HCT116 (cell line): ENCODE results near the gene OPCML. TPM values are rescaled to one million over a fixed set of nuclear protein-coding genes. Genes with fewer than 3 reads are reported as not detected.

Source experiments
- ATAC-seq: fragments of 200-7000 bp; cut with Tn5 transposase; 2 replicates; pipeline ENCODE4 v1.9.1; 2020; ENCODE audit warnings: mild to moderate bottlenecking, moderate library complexity
- BruUV-seq: library from RNA; stranded (reverse); fragments of 400-500 nt; replicated peaks from 2 replicates; lab custom pipeline; 2021; lab: Mats Ljungman, UMichigan
- CTCF ChIA-PET: fragments of 300-600 bp; sonication (Branson Sonifier 250); formaldehyde crosslinking; loops from one replicate; lab custom pipeline; 2021; ENCODE audit warnings: antibody characterized with exemption; lab: Charles Lee
- POLR2A ChIA-PET: fragments of 300-600, 350-600 bp; sonication (Branson Sonifier 250); formaldehyde crosslinking; loops from one replicate; lab custom pipeline; 2021; ENCODE audit warnings: antibody characterized with exemption; lab: Charles Lee
- RAD21 ChIA-PET, 2 experiments: fragments of 300-600 bp; sonication (Branson Sonifier 250); formaldehyde crosslinking; loops; one replicate each; lab custom pipeline; 2023; ENCODE audit warnings: low total read pairs in 2 of 2; ENCODE audit not compliant: uncharacterized antibody in 2 of 2, unreplicated experiment in 2 of 2, low non-redundant PET in 1 of 2; lab: Charles Lee
- DNase-seq: peaks from one replicate; pipeline ENCODE4 v3.0.0-alpha.2; 2010; ENCODE audit warnings: low read depth, low spot score
- H2AFZ ChIP-seq: fragments of 200-600 bp; shearing (Covaris generic), sonication (generic); 2 replicates; pipeline ENCODE4 v1.6.1; 2017; ENCODE audit warnings: low read depth, mixed run types, mixed read lengths, antibody characterized with exemption, low read length; ENCODE audit not compliant: poor library complexity, severe bottlenecking
- H3K27ac ChIP-seq: 2 replicates; pipeline ENCODE4 v1.5.1; 2012; ENCODE audit warnings: low read depth, low read length
- H3K27me3 ChIP-seq: fragments of 200-600 bp; sonication (generic); 2 replicates; pipeline ENCODE4 v1.6.1; 2016; ENCODE audit warnings: mixed run types, low read length, mixed read lengths; ENCODE audit not compliant: insufficient read depth
- H3K36me3 ChIP-seq, 2 experiments: fragments of 200-500 bp in 1 of 2; fragments of 200-600 bp in 1 of 2; sonication (Bioruptor generic) in 1 of 2; sonication (generic) in 1 of 2; 2 replicates each; pipeline versions ENCODE4 v1.5.1 to v1.6.1; 2014 to 2016; ENCODE audit warnings: low read length in 2 of 2, inconsistent platforms in 1 of 2, mixed read lengths in 1 of 2, mixed run types in 1 of 2; ENCODE audit not compliant: insufficient read depth in 2 of 2, control insufficient read depth in 1 of 2
- H3K4me1 ChIP-seq, 2 experiments: fragments of 200-600 bp in 1 of 2; sonication (generic) in 1 of 2; 2 replicates each; pipeline versions ENCODE4 v1.5.1 to v1.6.1; 2012 to 2017; ENCODE audit warnings: low read length in 2 of 2, inconsistent platforms in 1 of 2, mild to moderate bottlenecking in 1 of 2, mixed read lengths in 1 of 2, mixed run types in 1 of 2, moderate library complexity in 1 of 2; ENCODE audit not compliant: insufficient read depth in 2 of 2, control insufficient read depth in 1 of 2
- H3K4me2 ChIP-seq: fragments of 200-600 bp; sonication (generic); 2 replicates; pipeline ENCODE4 v1.6.1; 2017; ENCODE audit warnings: mixed run types, low read length, mixed read lengths
- H3K4me3 ChIP-seq, 2 experiments: fragments of 200-600 bp in 1 of 2; sonication (generic) in 1 of 2; replicated peaks in 1 of 2; 2 replicates each; pipeline ENCODE4 v1.5.1; 2011 to 2016; ENCODE audit warnings: low read length in 2 of 2, control low read depth in 1 of 2, low read depth in 1 of 2, mild to moderate bottlenecking in 1 of 2, mixed read lengths in 1 of 2, mixed run types in 1 of 2
- H3K79me2 ChIP-seq: fragments of 200-600 bp; sonication (generic); 2 replicates; pipeline ENCODE4 v1.6.1; 2017; ENCODE audit warnings: mild to moderate bottlenecking, mixed run types, low read length, moderate library complexity, mixed read lengths; ENCODE audit not compliant: insufficient read depth
- H3K9ac ChIP-seq: fragments of 200-600 bp; sonication (generic); 2 replicates; pipeline ENCODE4 v1.6.1; 2016; ENCODE audit warnings: low read length, mixed read lengths
- H3K9me2 ChIP-seq: fragments of 200-600 bp; sonication (generic), shearing (Covaris generic); 2 replicates; pipeline ENCODE4 v1.6.1; 2017; ENCODE audit warnings: mixed run types, mild to moderate bottlenecking, moderate library complexity; ENCODE audit not compliant: insufficient read depth
- H3K9me3 ChIP-seq, 2 experiments: fragments of 200-500 bp in 1 of 2; fragments of 200-600 bp in 1 of 2; sonication (Bioruptor generic) in 1 of 2; sonication (generic) in 1 of 2; 2 replicates each; pipeline ENCODE4 v1.6.1; 2014 to 2017; ENCODE audit warnings: low read length in 2 of 2, mixed read lengths in 2 of 2, inconsistent platforms in 1 of 2, low read depth in 1 of 2, mild to moderate bottlenecking in 1 of 2, mixed run types in 1 of 2, moderate library complexity in 1 of 2; ENCODE audit not compliant: control insufficient read depth in 1 of 2, insufficient read depth in 1 of 2
- H4K20me1 ChIP-seq: fragments of 200-600 bp; sonication (generic), shearing (Covaris generic); 2 replicates; pipeline ENCODE4 v1.6.1; 2017; ENCODE audit warnings: mixed run types, mild to moderate bottlenecking, moderate library complexity; ENCODE audit not compliant: insufficient read depth
- CBX3 ChIP-seq: IDR thresholded peaks from 2 replicates; pipeline ENCODE4 v1.6.1; 2012; ENCODE audit warnings: low read depth
- ELF1 ChIP-seq: IDR thresholded peaks from 2 replicates; pipeline ENCODE4 v1.6.1; 2012; ENCODE audit warnings: low read depth, borderline replicate concordance
- EZH2 ChIP-seq: fragments of 200-600 bp; sonication (generic); IDR thresholded peaks from 2 replicates; pipeline ENCODE4 v1.6.1; 2017; ENCODE audit warnings: antibody characterized with exemption, mixed run types
- FOSL1 ChIP-seq: IDR thresholded peaks from 2 replicates; pipeline ENCODE4 v1.6.1; 2012; ENCODE audit warnings: low read depth
- POLR2A ChIP-seq: IDR thresholded peaks from 2 replicates; pipeline ENCODE4 v1.7.0; 2011; ENCODE audit warnings: borderline replicate concordance; ENCODE audit not compliant: insufficient read depth, insufficient read length; ENCODE audit errors: extremely low read depth
- POLR2AphosphoS5 ChIP-seq: IDR thresholded peaks from 2 replicates; pipeline ENCODE4 v1.6.1; 2011; ENCODE audit warnings: mild to moderate bottlenecking, low read depth, low read length, moderate library complexity
- RAD21 ChIP-seq: IDR thresholded peaks from 2 replicates; pipeline ENCODE4 v1.6.1; 2012; ENCODE audit warnings: low read depth, mild to moderate bottlenecking
- SP1 ChIP-seq: IDR thresholded peaks from 2 replicates; pipeline ENCODE4 v1.6.1; 2012; ENCODE audit warnings: low read depth
- SRF ChIP-seq: IDR thresholded peaks from 2 replicates; pipeline ENCODE4 v1.6.1; 2012; ENCODE audit warnings: low read depth
- YY1 ChIP-seq: IDR thresholded peaks from 2 replicates; pipeline ENCODE4 v1.6.1; 2011; ENCODE audit warnings: low read length, low read depth, moderate library complexity, mild to moderate bottlenecking; ENCODE audit not compliant: insufficient replicate concordance; ENCODE audit errors: extremely low read depth
- ZFX ChIP-seq: fragments of 450-650 bp; IDR thresholded peaks from 2 replicates; pipeline ENCODE4 v1.6.1; 2017
- intact Hi-C: fragments of 100-400 bp; cut with micrococcal nuclease; formaldehyde crosslinking; loops from 2 replicates; pipeline ENCODE4 v1.10.0; 2022
- total RNA-seq: library from RNA; stranded (reverse); gene quantifications from one replicate; pipeline ENCODE4 v1.2.1, GENCODE V29; 2021; ENCODE audit not compliant: unreplicated experiment
- TF ChIP-seq, protein P1 (sequence below): IDR thresholded peaks from 2 replicates; pipeline ENCODE4 v1.6.1; 2012
- TF ChIP-seq, protein P2 (sequence below), 3 experiments: fragments of 200-600 bp in 1 of 3; sonication (generic) in 1 of 3; IDR thresholded peaks in 2 of 3; conservative IDR thresholded peaks in 1 of 3; 2 replicates each; pipeline ENCODE4 v1.5.1; 2012 to 2017; ENCODE audit warnings: low read depth in 2 of 3, low read length in 2 of 3, antibody characterized with exemption in 1 of 3, borderline replicate concordance in 1 of 3, control low read depth in 1 of 3, mild to moderate bottlenecking in 1 of 3, mixed read lengths in 1 of 3, mixed run types in 1 of 3, moderate library complexity in 1 of 3; ENCODE audit not compliant: insufficient read depth in 1 of 3
- TF ChIP-seq, protein P3 (sequence below): IDR thresholded peaks from 2 replicates; pipeline ENCODE4 v1.6.1; 2011; ENCODE audit warnings: mild to moderate bottlenecking, low read length, moderate library complexity; ENCODE audit not compliant: insufficient replicate concordance; ENCODE audit errors: extremely low read depth

OPCML gene
- total RNA-seq, 1 experiment from 2014 or later, result not detected

DNA sequence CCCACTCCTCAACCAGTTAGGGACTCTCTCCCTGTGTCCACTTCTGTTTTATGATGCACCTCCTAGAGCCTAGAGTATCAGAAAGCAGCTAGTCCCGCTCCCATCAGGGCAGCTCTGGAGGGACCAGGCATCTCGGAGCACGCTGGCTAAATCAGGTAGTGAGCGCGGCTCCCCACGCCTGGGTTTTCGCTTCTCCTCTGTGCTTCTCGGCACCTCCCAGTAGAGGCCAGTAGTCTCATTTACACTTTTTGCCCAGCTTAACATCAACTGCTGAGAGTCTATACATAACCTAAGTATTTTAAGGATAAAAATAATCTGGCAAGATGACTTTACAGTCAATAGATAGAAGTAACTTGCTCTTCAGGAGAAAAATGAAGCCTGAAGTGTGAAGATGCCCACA is 473.8 kb downstream of the OPCML start:
- peaks cover 0 to under 1% of the 10 kb centered on the region in 2 experiments; a peak in 2 of 4 replicates for H3K9me3 ChIP-seq
- ATAC-seq (no peak), DNase-seq (no peak)
- H3K79me2 ChIP-seq, result no peaks in the 10 kb centered on the region
- no peaks in the 10 kb centered on the region for H3K36me3 ChIP-seq
- BruUV-seq, result no TSS peak
- ChIA-PET CTCF (no interaction called here), RAD21 (no interaction called here), POLR2A (no interaction called here)
- intact Hi-C loops, result no loop called here
- no peaks in the 10 kb centered on the region for H3K9me2 ChIP-seq
- no peaks in the 10 kb centered on the region for H3K4me1 ChIP-seq
- H2AFZ ChIP-seq, result no peak overlapping the region
- no peak overlapping the region for H3K4me3 ChIP-seq
- H3K27me3 ChIP-seq, result no peaks in the 10 kb centered on the region
- no peak overlapping the region for H3K4me2 ChIP-seq
- no peak for TF ChIP-seq YY1
- TF ChIP-seq, protein P1, sequence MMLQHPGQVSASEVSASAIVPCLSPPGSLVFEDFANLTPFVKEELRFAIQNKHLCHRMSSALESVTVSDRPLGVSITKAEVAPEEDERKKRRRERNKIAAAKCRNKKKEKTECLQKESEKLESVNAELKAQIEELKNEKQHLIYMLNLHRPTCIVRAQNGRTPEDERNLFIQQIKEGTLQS, result no peak
- TF ChIP-seq, protein P2, sequence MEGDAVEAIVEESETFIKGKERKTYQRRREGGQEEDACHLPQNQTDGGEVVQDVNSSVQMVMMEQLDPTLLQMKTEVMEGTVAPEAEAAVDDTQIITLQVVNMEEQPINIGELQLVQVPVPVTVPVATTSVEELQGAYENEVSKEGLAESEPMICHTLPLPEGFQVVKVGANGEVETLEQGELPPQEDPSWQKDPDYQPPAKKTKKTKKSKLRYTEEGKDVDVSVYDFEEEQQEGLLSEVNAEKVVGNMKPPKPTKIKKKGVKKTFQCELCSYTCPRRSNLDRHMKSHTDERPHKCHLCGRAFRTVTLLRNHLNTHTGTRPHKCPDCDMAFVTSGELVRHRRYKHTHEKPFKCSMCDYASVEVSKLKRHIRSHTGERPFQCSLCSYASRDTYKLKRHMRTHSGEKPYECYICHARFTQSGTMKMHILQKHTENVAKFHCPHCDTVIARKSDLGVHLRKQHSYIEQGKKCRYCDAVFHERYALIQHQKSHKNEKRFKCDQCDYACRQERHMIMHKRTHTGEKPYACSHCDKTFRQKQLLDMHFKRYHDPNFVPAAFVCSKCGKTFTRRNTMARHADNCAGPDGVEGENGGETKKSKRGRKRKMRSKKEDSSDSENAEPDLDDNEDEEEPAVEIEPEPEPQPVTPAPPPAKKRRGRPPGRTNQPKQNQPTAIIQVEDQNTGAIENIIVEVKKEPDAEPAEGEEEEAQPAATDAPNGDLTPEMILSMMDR (IDR thresholded peaks at IDR 0.05 in 2 of 3, conservative IDR thresholded peaks at IDR 0.05 in 1 of 3; ENCODE audit: borderline replicate concordance in 1 of 3, insufficient read depth in 1 of 3, low read depth in 2 of 3, low read length in 2 of 3), result no peak
- no peak for TF ChIP-seq FOSL1
- no peak overlapping the region for H3K9ac ChIP-seq
- H3K27ac ChIP-seq, result no peak overlapping the region
- H4K20me1 ChIP-seq, result no peaks in the 10 kb centered on the region

DNA sequence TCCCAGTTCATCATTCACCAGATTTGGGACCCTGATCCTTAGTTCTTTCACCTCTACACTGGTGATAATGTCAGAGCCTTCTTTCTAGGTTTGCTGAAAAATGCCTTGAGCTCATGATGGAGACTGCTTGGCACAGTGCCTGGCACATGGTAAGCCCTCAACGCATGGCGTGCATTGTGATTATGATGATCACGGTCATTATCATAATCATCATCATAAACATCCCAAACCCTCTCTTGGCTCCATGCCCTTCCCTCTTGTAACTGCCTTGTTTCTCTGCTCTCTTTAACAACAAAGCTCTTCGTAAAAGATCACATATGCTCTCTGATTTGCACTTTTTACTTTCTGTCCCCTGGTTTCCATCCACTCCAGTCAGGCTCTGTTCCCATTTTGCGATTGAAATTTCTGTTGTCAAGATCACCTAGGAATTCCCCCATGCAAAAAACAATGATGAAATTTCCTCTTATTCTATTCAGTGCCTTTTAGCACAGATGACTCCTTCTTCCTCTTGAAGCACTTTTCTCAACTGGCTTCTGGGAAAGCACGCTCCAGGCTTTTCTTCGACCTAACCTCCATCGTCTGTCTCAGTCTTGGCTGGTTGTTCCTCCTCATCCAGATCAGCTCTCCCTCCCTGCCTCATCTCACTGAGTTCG is 479.1 kb downstream of the OPCML start:
- no TSS peak for BruUV-seq
- ATAC-seq, result no peak
- ChIA-PET POLR2A (no interaction called here), RAD21 (no interaction called here), CTCF (no interaction called here)
- H3K4me1 ChIP-seq, result no peaks in the 10 kb centered on the region
- no peak overlapping the region for H3K4me3 ChIP-seq
- H3K9ac ChIP-seq, result no peak overlapping the region
- H3K79me2 ChIP-seq, result no peaks in the 10 kb centered on the region
- no peak overlapping the region for H2AFZ ChIP-seq
- TF ChIP-seq RAD21 (no peak), SP1 (no peak), YY1 (no peak), CBX3 (no peak), ELF1 (no peak), POLR2AphosphoS5 (no peak), ZFX (no peak), POLR2A (no peak), EZH2 (no peak), SRF (no peak)
- TF ChIP-seq, protein P3, sequence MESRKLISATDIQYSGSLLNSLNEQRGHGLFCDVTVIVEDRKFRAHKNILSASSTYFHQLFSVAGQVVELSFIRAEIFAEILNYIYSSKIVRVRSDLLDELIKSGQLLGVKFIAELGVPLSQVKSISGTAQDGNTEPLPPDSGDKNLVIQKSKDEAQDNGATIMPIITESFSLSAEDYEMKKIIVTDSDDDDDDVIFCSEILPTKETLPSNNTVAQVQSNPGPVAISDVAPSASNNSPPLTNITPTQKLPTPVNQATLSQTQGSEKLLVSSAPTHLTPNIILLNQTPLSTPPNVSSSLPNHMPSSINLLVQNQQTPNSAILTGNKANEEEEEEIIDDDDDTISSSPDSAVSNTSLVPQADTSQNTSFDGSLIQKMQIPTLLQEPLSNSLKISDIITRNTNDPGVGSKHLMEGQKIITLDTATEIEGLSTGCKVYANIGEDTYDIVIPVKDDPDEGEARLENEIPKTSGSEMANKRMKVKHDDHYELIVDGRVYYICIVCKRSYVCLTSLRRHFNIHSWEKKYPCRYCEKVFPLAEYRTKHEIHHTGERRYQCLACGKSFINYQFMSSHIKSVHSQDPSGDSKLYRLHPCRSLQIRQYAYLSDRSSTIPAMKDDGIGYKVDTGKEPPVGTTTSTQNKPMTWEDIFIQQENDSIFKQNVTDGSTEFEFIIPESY, result no peak
- no peaks in the 10 kb centered on the region for H3K9me2 ChIP-seq
- H4K20me1 ChIP-seq, result no peaks in the 10 kb centered on the region
- no peak for DNase-seq
- intact Hi-C loops, result no loop called here
- no peak overlapping the region for H3K27ac ChIP-seq
- peaks cover 8 to 17% of the 10 kb centered on the region in 2 experiments; a peak in 2 of 4 replicates for H3K9me3 ChIP-seq
- no peaks in the 10 kb centered on the region for H3K36me3 ChIP-seq
- no peaks in the 10 kb centered on the region for H3K27me3 ChIP-seq
- no peak overlapping the region for H3K4me2 ChIP-seq
